AG04450 (cell line): ENCODE measurements around the gene TCF21. TPM values are rescaled to one million over a fixed set of nuclear protein-coding genes. Genes with fewer than 3 reads are reported as not detected.

Experiments
- CTCF ChIA-PET: fragments of 300-600, 350-600 bp; formaldehyde crosslinking; extraction: SDS; loops from one replicate; lab custom pipeline; 2022; ENCODE audit warnings: antibody characterized with exemption, inconsistent platforms; lab: Charles Lee
- POLR2A ChIA-PET: fragments of 350-600 bp; formaldehyde crosslinking; extraction: SDS; loops from one replicate; lab custom pipeline; 2021; ENCODE audit warnings: antibody characterized with exemption, inconsistent platforms; lab: Yijun Ruan, JAX
- DNase-seq: peaks from one replicate; pipeline ENCODE4 v3.0.0-alpha.2; 2011; ENCODE audit warnings: low read depth, low spot score
- H3K27ac ChIP-seq: one replicate; pipeline ENCODE4 v1.5.1; 2012; ENCODE audit warnings: low read depth, low read length, control low read depth
- H3K27me3 ChIP-seq: one replicate; pipeline ENCODE4 v1.6.0; 2012; ENCODE audit warnings: low read length; ENCODE audit not compliant: control insufficient read depth, insufficient read depth
- H3K4me3 ChIP-seq: 2 replicates; pipeline ENCODE4 v1.5.1; 2011; ENCODE audit warnings: mild to moderate bottlenecking, low read depth, low read length, control low read depth
- H3K9me3 ChIP-seq: 2 replicates; pipeline ENCODE4 v1.5.1; 2012; ENCODE audit warnings: low read length; ENCODE audit not compliant: control insufficient read depth, insufficient read depth
- polyA plus RNA-seq: library from polyadenylated mRNA; depleted of rRNA; stranded (reverse); fragments of >200 nt; gene quantifications from 2 replicates; pipeline ENCODE4 v1.2.3, GENCODE V29; 2011
- TF ChIP-seq, protein P1 (sequence below): IDR thresholded peaks from 2 replicates; pipeline ENCODE4 v1.5.1; 2011; ENCODE audit warnings: low read depth, low read length, control low read depth, inconsistent platforms

The TCF21 gene
- polyA plus RNA-seq, 1 experiment = 30.7 TPM

GRCh38 chr6:133887156-133887879, 1.6 kb upstream of the TCF21 start:
- TF ChIP-seq, protein P1, sequence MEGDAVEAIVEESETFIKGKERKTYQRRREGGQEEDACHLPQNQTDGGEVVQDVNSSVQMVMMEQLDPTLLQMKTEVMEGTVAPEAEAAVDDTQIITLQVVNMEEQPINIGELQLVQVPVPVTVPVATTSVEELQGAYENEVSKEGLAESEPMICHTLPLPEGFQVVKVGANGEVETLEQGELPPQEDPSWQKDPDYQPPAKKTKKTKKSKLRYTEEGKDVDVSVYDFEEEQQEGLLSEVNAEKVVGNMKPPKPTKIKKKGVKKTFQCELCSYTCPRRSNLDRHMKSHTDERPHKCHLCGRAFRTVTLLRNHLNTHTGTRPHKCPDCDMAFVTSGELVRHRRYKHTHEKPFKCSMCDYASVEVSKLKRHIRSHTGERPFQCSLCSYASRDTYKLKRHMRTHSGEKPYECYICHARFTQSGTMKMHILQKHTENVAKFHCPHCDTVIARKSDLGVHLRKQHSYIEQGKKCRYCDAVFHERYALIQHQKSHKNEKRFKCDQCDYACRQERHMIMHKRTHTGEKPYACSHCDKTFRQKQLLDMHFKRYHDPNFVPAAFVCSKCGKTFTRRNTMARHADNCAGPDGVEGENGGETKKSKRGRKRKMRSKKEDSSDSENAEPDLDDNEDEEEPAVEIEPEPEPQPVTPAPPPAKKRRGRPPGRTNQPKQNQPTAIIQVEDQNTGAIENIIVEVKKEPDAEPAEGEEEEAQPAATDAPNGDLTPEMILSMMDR = no peak
- ChIA-PET CTCF (interaction anchor here (1.3 to 2.1 kb wide), 3 partner anchors 256 to 319 kb away, joined by 3 to 5 read pairs (median 4); no protein-coding TSS in a partner anchor), POLR2A (interaction anchor here (0.6 to 1.4 kb wide), 4 partner anchors 243 to 318 kb away, joined by 3 to 17 read pairs (median 4); no protein-coding TSS in a partner anchor)
- Histone ChIP-seq H3K27ac (no peak overlapping the region), H3K4me3 (no peak overlapping the region), H3K27me3 (no peaks in the 10 kb centered on the region), H3K9me3 (no peaks in the 10 kb centered on the region; the same call in 1 of the 2 replicates)
- DNase-seq = no peak

- ChIA-PET CTCF (interaction anchor here (1.3 to 2.1 kb wide), 3 partner anchors 256 to 319 kb away, joined by 3 to 5 read pairs (median 4); no protein-coding TSS in a partner anchor), POLR2A (interaction anchor here (0.6 to 1.4 kb wide), 4 partner anchors 243 to 1057 kb away, joined by 3 to 17 read pairs (median 4); no protein-coding TSS in a partner anchor)
- TF ChIP-seq, protein P1 = no peak
- no peak overlapping the region for H3K4me3 ChIP-seq
- H3K27ac ChIP-seq = no peak overlapping the region
- H3K27me3 ChIP-seq = no peaks in the 10 kb centered on the region
- peaks cover 1% of the 10 kb centered on the region; the same call in 1 of the 2 replicates for H3K9me3 ChIP-seq
- DNase-seq = no peak
These were observed 1.1 kb upstream of the TCF21 start for GRCh38 chr6:133887880-133888230.

DNA sequence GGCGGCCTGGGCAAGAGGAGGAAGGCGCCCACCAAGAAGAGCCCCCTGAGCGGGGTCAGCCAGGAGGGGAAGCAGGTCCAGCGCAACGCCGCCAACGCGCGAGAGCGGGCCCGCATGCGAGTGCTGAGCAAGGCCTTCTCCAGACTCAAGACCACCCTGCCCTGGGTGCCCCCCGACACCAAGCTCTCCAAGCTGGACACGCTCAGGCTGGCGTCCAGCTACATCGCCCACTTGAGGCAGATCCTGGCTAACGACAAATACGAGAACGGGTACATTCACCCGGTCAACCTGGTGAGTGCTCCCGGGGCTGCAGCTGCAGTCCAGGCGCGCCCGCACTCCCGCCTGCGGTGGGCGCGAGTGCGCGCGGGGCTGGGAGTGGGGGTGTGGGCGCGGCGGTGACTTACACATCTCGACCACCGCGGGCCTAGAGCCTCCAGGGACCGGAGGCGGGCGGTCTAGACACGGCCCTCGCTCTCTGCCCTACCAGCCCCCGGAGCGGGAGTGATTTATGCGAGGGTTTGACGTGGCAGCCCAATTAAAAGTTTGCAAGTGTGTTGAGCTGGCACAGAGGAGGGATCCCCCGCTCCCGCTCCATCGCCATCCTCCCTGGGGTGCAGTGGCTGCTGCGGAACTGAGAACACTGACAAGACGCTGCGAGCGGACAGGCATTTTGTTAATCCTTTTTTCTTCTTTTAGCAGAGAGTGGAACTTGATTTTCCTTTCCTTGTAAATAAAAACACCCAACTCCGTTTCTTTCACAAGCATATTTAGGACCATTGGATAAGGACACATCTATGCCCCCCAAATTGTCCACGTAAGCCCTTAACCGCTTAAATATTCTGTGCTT, 867 bp downstream of the TCF21 start:
- TF ChIP-seq, protein P1 = peak; percentile 14; the same call in 1 of the 2 replicates
- DNase-seq = no peak
- Histone ChIP-seq H3K27me3 (no peaks in the 10 kb centered on the region), H3K4me3 (peak overlapping the region; percentile 98), H3K9me3 (peaks cover 4% of the 10 kb centered on the region; the same call in 1 of the 2 replicates), H3K27ac (peak overlapping the region; percentile 97)
- ChIA-PET CTCF (interaction anchor here (4.9 kb wide), 1 partner anchor 320 kb away, joined by 36 read pairs; no protein-coding TSS in a partner anchor), POLR2A (interaction anchor here (0.5 to 5.0 kb wide), 20 partner anchors 10 to 338 kb away, joined by 3 to 63 read pairs (median 7); no protein-coding TSS in a partner anchor)

- CTCF ChIA-PET = interaction anchor here (1.1 to 4.9 kb wide), 2 partner anchors 25 to 321 kb away, joined by 4 to 36 read pairs; no protein-coding TSS in a partner anchor
- DNase-seq = no peak
- TF ChIP-seq, protein P1 = no peak
- peak overlapping the region; percentile 75 for H3K27ac ChIP-seq
- H3K4me3 ChIP-seq = peak overlapping the region; percentile 98
- POLR2A ChIA-PET = interaction anchor here (0.7 to 5.0 kb wide), 9 partner anchors 26 to 339 kb away, joined by 3 to 63 read pairs (median 11); no protein-coding TSS in a partner anchor
- no peaks in the 10 kb centered on the region for H3K27me3 ChIP-seq
- peaks cover 4% of the 10 kb centered on the region; the same call in 1 of the 2 replicates for H3K9me3 ChIP-seq
These were observed 1.8 kb downstream of the TCF21 start for GRCh38 chr6:133890711-133891148.
